HG03039 (cell line): Measurements from ENCODE around the gene ASAP2.

ENCODE experiments used
- ATAC-seq: cut with Tn5 transposase; IDR thresholded peaks from one replicate; pipeline ENCODE4 v1.9.1; 2021; ENCODE audit warnings: mild to moderate bottlenecking, moderate library complexity; ENCODE audit not compliant: unreplicated experiment

Gene ASAP2

DNA sequence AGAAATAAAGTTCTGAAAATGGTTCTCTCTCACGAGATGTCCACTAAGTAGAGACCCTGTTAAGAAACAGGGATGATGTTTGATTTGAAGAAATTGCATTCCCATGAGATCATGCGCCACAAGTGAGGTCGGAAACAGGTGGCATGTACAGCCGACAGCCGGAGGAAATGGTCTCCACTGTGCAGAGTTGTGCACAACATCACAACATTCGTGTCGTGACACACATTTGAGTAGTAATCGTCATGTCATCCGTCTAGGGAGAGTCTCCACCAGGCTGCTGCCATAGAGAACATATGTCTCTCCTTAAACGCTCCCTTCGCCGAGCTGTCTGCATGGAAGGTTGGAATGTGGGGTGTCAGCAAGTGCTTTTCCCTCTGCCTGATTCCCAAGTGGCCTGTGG, 84.7 kb downstream of the ASAP2 start:
- ATAC-seq, result no peak

DNA sequence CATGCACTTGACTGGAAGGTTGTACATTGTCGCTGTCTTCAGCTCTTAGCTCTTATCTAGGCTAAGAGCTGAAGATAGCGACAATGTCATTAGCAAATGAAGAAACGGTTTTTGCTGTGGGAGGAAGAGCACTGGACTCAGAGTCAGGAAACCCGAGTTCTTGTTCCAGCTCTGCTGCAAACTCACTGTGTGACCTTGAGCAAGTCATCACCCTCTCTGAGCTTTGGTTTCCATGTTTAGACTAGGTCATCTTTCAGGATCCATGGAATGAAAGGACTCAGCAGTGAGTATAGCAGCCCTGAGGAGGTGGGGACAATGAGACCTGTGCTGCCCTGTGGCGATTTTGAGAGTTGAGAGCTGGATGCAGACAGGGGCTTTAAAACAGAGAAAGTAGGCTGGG, 85.3 kb downstream of the ASAP2 start:
- ATAC-seq, result no peak

- no peak for ATAC-seq
Observed at GRCh38 chr2:9292426-9292825, 85.8 kb downstream of the ASAP2 start.

GRCh38 chr2:9294764-9295163, 88.2 kb downstream of the ASAP2 start:
- ATAC-seq, result no peak

DNA sequence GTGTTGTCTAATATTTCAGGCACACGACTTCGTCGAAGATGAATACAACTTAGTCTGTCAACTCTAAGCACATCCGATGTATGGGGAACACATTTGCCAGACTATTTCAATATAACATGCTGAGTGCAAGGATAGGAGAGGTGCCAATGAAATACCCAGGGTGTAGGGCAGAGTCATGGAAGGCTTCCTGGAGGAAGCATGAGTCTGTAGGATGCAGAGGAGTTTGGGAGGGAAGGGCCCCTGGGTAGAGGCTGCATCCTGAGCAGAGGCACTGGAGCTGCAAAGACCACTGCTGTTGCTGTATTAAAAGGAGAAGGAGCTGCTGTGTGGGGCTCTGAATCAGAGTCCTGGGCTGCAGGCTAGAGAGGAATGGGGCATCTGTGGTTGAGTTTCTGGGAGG, 89.9 kb downstream of the ASAP2 start:
- no peak for ATAC-seq

DNA sequence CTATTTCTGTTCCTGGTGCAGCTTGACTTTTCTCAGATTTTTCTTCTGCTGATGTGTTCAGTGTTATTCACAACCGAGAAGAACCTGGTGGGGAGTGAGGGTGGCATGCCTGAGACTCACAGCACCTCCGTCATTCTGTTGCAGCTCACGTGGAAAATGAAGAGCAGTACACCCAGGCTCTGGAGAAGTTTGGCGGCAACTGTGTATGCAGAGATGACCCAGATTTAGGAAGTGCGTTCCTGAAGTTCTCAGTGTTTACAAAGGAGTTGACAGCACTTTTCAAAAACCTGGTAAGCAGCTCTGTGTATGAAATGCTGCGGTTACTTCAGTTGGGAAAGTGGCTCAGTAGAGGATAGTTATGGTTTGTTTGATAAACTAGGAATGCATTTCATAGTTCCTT, 90.5 kb downstream of the ASAP2 start:
- no peak for ATAC-seq

DNA sequence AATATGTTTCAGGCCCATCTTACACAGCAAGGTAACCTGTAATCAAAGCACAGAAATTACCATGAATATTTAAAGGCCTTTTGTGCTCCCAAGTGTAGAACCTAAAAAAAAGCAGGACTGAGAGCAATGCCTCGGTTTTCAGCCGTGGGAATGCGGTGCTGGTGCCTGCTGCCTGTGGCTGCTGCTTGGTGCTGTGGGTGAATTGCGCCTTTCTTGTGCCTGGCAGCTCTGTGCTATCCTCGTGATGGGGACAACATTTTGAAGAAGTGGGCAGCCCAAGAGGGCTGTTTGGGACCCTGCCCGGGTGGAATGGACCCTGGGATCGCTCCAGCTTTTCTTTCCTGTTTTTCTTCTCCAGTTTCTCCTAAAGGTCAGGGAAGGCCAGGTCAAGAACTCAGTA, 91.2 kb downstream of the ASAP2 start:
- no peak for ATAC-seq

DNA sequence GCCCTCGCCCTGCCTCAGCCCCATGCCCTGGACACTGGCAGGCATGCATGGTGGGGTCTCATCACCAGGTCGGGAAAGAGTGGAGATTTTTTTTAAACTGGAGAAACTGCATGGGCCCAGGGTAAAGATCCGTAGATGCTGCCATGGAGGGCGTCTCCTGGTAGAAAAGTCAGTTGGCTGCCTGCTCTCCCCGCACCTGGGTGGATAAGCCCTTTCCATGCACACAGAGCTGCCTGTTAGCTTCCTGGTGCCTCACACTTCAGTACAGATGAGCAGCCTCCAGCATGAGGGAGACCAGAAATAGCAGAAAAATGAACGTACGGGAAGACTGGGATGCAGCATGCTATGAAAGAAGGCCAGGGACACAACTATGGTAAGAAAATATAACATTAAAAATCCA, 92.0 kb downstream of the ASAP2 start:
- no peak for ATAC-seq

DNA sequence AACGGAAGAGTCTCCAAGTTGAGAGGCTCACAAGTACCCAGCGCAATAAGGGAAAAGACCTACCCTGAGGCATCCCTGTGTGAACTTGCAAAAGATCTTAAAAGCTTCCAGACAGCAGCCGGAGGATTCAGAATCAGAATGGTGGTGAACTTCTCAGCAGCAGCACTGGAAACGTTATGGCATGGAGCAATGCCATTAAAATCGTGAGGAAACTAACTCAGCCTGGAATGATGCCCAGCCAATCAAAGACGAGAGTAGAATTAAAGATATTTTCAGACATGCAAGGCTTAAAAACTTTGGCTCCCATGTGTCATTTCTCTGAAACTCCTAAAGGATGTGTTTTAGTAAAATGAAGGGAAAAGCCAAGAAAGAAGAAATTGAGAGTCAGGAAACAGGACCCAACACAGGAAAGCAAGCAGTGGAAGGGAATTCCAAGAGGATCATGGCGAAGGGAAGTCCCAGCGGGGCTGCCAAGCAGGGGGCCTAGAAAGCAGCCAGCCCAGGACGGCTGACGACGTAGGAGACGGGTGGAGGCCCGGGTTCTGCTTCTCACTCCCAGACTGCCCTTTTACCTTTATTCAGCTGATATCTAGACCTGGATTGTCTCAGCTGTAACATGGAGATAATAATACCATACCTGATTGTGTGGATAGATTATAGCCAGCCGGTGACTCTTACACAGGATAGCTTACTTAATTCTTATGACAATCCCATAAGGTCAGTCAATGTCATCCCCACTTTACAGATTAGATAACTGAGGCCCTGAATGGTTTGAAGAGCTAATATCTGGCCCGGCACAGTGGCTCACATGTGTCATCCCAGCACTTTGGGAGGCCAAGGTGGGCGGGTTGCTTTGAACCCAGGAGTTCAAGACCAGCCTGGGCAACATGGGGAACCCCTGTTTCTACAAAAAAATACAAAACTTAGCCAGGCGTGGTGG, 92.8 kb downstream of the ASAP2 start:
- no peak for ATAC-seq

DNA sequence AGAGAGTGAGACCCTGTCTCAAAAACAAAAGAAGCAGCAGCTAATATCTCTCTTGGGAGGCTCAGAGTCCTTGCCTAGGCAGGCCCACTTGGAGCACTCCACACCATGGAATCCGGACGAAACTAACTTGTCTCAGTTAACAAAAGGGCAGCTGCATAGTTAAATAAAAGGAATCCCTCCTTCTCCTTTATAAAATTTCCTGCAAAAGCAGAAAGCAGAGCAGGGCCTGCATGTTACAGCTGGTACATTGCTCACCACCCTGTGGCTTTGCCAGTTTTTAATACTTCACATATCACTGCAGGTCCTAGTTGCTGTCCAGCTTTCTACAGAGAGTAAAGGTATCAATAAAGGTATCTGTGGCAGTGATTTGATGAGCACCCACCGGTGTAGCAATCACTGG, 93.6 kb downstream of the ASAP2 start:
- no peak for ATAC-seq

DNA sequence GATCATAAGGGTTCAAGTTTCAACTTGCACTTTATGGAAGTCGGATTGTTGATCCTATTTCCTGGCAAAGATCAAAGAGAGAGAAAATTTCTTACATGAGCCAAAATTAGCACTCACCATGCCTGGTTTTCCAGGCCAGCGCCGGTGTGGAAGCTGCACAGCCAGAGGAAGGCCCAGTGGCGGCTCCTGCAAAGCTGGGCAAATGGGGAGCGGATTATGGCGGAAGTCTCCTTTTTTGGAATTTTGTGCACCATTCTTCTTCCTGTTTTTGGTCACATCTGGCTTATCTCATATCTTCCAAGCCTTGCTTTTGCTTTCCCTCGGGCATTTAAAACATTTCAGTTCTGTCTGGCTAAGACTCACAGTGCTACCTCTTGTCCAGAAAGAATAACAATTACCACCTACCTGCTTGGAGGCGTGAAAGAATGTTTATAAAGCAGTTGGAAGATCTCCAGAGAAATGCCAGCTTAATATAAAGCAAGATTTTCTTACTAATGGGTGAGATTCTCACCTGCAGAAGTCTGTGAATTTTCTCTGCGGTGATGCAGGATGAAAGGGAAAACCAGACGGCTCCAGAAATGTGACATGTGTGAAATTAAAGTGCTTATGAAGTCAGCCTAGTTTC, 94.3 kb downstream of the ASAP2 start:
- ATAC-seq, result no peak

- ATAC-seq, result no peak
Observed at GRCh38 chr2:9302755-9303154, 96.1 kb downstream of the ASAP2 start.

- no peak for ATAC-seq
Observed at GRCh38 chr2:9303528-9304225, 97.1 kb downstream of the ASAP2 start.

DNA sequence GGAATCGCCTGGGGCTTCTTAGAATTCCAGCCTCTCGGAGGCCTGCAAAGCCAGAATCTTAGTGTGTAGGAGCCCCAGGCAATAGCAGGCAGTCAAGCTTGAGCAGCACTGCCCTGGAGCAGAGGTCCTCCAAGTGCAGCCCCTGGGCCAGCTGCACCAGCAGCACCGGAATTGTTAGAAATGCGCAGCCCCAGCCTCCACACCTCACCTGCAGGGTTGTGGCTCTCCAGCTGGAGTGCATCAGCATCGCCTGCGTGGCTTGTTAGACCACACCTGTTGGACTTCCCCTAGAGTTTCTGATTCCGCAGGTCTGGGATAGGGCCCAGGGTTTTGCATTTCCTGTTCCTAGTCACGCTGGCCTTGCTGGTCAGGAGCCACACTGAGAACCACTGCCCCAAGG, 100.3 kb downstream of the ASAP2 start:
- ATAC-seq, result no peak

- no peak for ATAC-seq
Observed at GRCh38 chr2:9307535-9307934, 100.9 kb downstream of the ASAP2 start.

GRCh38 chr2:9308186-9308955, 101.8 kb downstream of the ASAP2 start:
- ATAC-seq, result no peak

DNA sequence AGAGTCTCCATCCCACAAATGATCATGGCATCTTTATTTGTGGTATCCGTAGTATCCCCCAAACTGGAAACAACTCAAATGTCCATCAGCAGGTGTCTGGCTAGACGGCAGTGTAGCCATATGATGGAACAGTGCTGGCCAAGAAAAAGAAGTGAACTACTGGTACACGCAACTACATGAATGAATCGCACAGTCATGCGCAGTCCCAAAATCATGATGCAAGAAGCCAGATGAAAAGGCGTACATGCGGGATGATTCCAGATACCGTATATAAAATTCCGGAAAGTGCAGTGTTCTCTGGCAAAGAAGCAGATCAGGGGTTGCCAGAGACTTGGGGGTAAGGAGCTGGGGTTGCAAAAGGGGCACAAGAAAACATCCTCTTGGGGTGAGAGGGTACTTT, 102.5 kb downstream of the ASAP2 start:
- no peak for ATAC-seq

DNA sequence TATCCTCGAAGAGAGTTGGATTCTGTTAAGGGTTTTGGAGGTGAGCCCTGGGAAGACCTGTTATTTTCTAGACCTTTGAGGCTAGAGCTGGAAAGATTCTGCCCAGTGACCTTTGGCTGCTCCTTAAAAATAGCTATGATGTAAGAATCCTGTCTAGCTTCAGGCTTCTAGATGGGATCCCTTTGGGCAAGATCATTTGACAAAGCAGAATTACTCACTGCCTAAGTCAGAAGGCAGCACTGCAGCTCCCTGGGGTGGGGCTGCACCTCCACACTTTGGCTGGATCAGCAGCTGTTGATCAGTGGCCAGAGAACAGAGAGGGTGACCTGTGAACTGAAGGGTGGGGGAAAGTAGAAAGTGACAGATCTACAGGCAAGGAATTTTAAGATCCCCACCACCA, 103.8 kb downstream of the ASAP2 start:
- no peak for ATAC-seq

DNA sequence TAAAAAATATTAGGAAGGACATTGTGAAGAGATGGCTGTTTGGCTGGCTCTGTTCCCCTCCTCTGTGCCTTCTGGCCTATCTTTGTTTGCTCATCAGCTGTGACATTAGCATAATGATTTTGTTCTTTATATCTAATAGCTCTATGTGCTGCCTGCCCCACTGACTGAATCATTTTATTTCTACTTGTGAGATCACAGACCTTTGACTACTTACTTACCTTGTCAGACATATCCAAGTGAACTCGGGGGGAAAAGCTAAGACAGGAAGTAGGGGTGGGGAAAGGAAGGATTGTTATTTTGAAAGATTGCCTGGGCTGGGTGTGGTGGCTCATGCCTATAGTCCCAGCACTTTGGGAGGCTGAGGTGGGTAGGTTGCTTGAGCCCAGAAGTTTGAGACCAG, 104.2 kb downstream of the ASAP2 start:
- ATAC-seq, result no peak

DNA sequence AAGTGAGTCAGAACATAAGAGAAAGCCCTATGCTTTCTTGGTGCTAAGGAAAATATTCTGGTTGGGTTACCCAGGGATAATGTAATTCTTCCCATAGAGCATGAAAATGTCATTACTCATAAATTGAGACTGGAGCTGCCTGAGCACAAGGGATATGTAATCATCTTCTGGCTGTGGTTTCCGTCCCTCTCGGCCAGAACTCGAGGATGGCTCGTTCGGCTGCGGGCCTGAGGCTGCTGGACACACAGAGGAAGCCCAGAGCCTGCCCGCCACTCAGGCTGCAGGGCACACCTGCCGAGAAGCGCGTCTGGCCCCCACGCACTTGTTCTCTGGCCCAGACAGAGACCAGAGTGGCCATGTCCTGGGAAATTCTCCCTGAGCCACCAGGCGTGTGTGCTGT, 104.9 kb downstream of the ASAP2 start:
- ATAC-seq, result no peak

DNA sequence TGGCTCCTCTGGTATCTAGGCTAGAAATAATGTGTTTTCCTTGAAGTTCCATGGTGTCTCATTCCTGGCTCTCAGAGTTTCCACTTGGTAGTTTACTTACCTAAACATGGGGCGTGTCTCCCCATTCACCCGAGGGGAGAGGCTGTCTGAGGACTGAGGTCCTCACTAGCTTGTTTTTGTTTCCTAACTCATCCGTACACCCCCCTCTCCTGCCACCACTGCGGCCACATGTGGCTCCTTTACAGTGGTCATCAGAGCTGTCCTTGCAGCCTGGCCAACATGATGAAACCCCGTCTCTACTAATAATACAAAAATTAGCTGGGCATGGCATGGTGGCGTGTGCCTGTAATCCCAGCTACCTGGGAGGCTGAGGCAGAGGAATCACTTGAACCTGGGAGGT, 106.0 kb downstream of the ASAP2 start:
- ATAC-seq, result no peak
